RWPE2 (cell line): ENCODE data around the gene ABCA5.
"Not testable (repeated sequence)": the region's sequence is repeated elsewhere in the genome, so short reads cannot be mapped to it uniquely, and the experiment has no call there.

ENCODE experiments used
- ATAC-seq: fragments of 200-7000 bp; cut with Tn5 transposase; 3 replicates; pipeline ENCODE4 v1.9.1; 2021; ENCODE audit warnings: low read depth
- DNase-seq: peaks from one replicate; pipeline ENCODE4 v3.0.0-alpha.2; 2020; ENCODE audit warnings: low spot score
- H3K27ac ChIP-seq: fragments of 450-650 bp; 2 replicates; pipeline ENCODE4 v1.5.1; 2017; ENCODE audit warnings: mild to moderate bottlenecking; ENCODE audit not compliant: poor library complexity, severe bottlenecking
- H3K27me3 ChIP-seq: fragments of 250-450 bp; sonication (Bioruptor Pico); 2 replicates; pipeline ENCODE4 v1.5.1; 2021; ENCODE audit warnings: mild to moderate bottlenecking, moderate library complexity; ENCODE audit not compliant: insufficient read depth, poor library complexity, severe bottlenecking
- H3K36me3 ChIP-seq: fragments of 250-450 bp; sonication (Bioruptor Pico); 2 replicates; pipeline ENCODE4 v1.5.1; 2020; ENCODE audit warnings: low read depth, mild to moderate bottlenecking, moderate library complexity
- H3K4me1 ChIP-seq: fragments of 250-450 bp; sonication (Bioruptor Pico); 2 replicates; pipeline ENCODE4 v1.5.1; 2021; ENCODE audit warnings: mild to moderate bottlenecking, moderate library complexity; ENCODE audit not compliant: insufficient read depth, poor library complexity, severe bottlenecking
- H3K4me3 ChIP-seq: fragments of 250-450 bp; sonication (Bioruptor Pico); 2 replicates; pipeline ENCODE4 v1.5.1; 2021; ENCODE audit warnings: mild to moderate bottlenecking, moderate library complexity; ENCODE audit not compliant: severe bottlenecking
- H3K9me3 ChIP-seq: fragments of 250-450 bp; sonication (Bioruptor Pico); 2 replicates; pipeline ENCODE4 v1.5.1; 2021; ENCODE audit warnings: mild to moderate bottlenecking, moderate library complexity; ENCODE audit not compliant: severe bottlenecking
- TF ChIP-seq, protein P1 (sequence below): fragments of 450-650 bp; IDR thresholded peaks from one replicate; pipeline ENCODE4 v1.5.1; 2017; ENCODE audit warnings: mild to moderate bottlenecking, moderate library complexity; ENCODE audit not compliant: poor library complexity, severe bottlenecking

The ABCA5 gene

DNA sequence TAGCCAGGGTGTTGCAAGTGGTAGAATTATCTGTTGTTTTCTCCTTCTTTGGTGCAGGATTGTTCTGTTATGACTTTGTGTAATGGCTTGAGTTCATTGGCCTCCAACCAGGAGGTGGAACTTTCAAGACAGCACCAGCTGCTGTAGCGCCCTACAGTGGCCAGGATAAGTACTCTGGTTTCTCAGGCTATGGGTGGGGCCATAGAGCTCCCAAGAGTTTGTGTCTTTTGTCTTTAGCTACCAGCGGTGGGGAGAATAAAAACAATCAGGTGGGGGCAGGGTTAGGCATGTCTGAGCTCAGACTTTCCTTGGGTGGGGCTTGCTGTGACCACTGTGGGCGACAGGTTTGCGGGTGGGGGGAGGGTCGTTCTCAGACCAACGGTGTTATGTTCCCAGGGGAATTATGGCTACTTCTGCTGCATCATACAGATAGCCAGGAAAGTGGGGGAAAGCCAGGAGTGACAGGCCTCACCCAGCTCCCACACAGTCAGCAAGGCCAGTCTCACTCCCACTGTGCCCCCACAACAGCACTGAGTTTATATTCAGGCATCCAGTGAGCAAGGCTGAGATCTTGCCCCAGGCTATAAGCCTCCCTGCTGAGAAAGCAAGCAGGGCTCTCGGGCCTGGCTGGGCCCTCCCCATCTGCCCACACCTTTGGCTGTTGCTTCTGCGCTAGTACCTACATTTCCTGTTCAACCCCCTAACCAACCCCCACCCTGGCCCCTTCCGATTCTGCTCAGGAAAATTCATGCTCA is 113.7 kb downstream of the ABCA5 start:
- Histone ChIP-seq H3K27ac (no peak overlapping the region), H3K36me3 (no peaks in the 10 kb centered on the region), H3K4me1 (peaks cover 7% of the 10 kb centered on the region), H3K27me3 (no peaks in the 10 kb centered on the region), H3K4me3 (no peak overlapping the region), H3K9me3 (no peaks in the 10 kb centered on the region)
- DNase-seq (no peak), ATAC-seq (no peak)
- TF ChIP-seq, protein P1, sequence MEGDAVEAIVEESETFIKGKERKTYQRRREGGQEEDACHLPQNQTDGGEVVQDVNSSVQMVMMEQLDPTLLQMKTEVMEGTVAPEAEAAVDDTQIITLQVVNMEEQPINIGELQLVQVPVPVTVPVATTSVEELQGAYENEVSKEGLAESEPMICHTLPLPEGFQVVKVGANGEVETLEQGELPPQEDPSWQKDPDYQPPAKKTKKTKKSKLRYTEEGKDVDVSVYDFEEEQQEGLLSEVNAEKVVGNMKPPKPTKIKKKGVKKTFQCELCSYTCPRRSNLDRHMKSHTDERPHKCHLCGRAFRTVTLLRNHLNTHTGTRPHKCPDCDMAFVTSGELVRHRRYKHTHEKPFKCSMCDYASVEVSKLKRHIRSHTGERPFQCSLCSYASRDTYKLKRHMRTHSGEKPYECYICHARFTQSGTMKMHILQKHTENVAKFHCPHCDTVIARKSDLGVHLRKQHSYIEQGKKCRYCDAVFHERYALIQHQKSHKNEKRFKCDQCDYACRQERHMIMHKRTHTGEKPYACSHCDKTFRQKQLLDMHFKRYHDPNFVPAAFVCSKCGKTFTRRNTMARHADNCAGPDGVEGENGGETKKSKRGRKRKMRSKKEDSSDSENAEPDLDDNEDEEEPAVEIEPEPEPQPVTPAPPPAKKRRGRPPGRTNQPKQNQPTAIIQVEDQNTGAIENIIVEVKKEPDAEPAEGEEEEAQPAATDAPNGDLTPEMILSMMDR: no peak

DNA sequence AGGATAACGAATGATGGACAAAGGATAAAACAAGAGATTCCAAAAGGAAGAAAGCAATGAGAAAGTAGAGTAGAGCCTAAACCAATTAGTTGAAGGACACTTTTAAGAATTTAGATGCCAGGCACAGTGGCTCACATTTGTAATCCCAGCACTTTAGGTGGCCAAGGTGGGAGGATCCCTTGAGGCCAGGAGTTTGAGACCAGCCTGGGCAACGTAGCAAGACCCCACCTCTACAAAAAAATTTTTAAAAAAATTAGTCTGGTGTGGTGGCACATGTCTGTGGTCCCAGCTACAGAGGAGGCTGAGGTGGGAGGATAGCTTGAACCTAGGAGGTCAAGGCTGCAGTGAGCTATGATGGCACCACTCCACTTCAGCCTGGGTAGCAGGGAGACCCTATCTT is 118.3 kb downstream of the ABCA5 start:
- H3K9me3 ChIP-seq: no peaks in the 10 kb centered on the region
- H3K4me1 ChIP-seq: peaks cover 7% of the 10 kb centered on the region
- H3K36me3 ChIP-seq: no peaks in the 10 kb centered on the region
- H3K27ac ChIP-seq: no peak overlapping the region
- no peaks in the 10 kb centered on the region for H3K27me3 ChIP-seq
- no peak overlapping the region for H3K4me3 ChIP-seq
- DNase-seq (no peak), ATAC-seq (no peak)
- TF ChIP-seq, protein P1: no peak

DNA sequence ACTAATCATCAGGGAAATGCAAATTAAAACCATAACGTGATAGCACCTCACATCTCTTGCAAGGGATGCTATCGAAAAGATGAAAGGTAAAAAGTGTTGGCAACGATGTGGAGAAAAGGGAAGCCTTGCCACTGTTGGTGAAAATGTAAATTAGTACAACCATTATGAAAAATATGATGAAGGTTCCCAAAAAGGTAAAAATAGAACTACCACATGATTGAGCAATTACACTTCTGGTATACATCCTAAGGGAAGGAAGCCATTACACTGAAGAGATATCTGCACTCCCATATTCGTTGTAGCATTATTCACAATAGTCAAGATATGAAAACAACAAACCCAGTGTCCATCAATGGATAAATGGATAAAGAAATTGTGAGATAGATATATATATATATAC is 119.8 kb downstream of the ABCA5 start:
- ATAC-seq (no peak), DNase-seq (no peak)
- H3K27ac ChIP-seq: no peak overlapping the region
- no peaks in the 10 kb centered on the region for H3K36me3 ChIP-seq
- no peaks in the 10 kb centered on the region for H3K9me3 ChIP-seq
- TF ChIP-seq, protein P1: no peak
- no peaks in the 10 kb centered on the region for H3K27me3 ChIP-seq
- H3K4me3 ChIP-seq: no peak overlapping the region
- H3K4me1 ChIP-seq: peaks cover 7% of the 10 kb centered on the region

DNA sequence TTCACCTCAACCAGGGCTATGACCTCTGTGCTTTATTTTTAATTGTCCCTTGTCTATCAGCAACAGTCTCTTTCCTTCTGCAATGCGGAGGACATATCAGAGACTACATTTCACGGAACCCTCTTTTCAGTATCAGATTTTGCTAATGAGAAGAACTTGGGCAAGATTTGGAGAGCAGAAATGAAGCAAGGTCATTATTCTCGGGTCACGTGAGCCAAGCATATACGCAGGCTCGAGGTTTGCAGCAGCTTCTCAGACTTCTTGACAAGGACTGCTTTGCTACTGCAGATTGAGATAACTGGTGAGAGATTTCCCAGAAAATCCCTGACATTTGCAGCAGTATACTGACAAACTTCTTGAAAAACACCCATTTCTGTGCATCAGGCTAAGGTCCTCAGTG is 128.7 kb downstream of the ABCA5 start:
- no peak for ATAC-seq
- H3K4me1 ChIP-seq: no peaks in the 10 kb centered on the region
- H3K4me3 ChIP-seq: no peak overlapping the region
- TF ChIP-seq, protein P1: no peak
- no peak overlapping the region for H3K27ac ChIP-seq
- no peaks in the 10 kb centered on the region for H3K36me3 ChIP-seq
- no peaks in the 10 kb centered on the region for H3K27me3 ChIP-seq
- no peak for DNase-seq
- no peaks in the 10 kb centered on the region for H3K9me3 ChIP-seq

DNA sequence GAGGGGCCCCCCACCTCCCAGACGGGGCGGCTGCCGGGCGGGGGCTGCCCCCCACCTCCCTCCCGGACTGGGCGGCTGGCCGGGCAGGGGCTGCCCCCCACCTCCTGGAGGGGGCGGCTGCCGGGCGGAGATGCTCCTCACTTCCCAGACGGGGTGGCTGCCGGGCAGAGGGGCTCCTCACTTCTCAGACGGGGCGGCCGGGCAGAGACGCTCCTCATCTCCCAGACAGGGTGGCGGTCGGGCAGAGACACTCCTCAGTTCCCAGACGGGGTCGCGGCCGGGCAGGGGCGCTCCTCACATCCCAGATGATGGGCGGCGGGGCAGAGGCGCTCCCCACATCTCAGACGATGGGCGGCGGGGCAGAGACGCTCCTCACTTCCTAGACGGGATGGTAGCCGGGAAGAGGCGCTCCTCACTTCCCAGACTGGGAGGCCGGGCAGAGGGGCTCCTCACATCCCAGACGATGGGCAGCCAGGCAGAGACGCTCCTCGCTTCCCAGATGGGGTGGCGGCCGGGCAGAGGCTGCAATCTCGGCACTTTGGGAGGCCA is 130.8 kb downstream of the ABCA5 start:
- H3K27ac ChIP-seq, H3K36me3 ChIP-seq, ATAC-seq, H3K9me3 ChIP-seq, H3K4me3 ChIP-seq, DNase-seq, H3K27me3 ChIP-seq, H3K4me1 ChIP-seq: not testable (repeated sequence)
